ENCODE results near the gene HBD. TPM values are rescaled to one million over a fixed set of nuclear protein-coding genes. Genes with fewer than 3 reads are reported as not detected.

Gene HBD
- total RNA-seq, 1 donor = not detected

- peaks cover 6% of the 10 kb centered on the region for H3K4me1 ChIP-seq (ENCODE audit: insufficient read depth, low read length)
- H2AFZ ChIP-seq (ENCODE audit: low read length) = no peak overlapping the region
- H4K20me1 ChIP-seq (ENCODE audit: insufficient read depth, low read length) = no peaks in the 10 kb centered on the region
- no peaks in the 10 kb centered on the region for H3K9me3 ChIP-seq (ENCODE audit: low read depth, low read length)
- no peaks in the 10 kb centered on the region for H3K79me2 ChIP-seq (ENCODE audit: insufficient read depth, low read length)
- no peak overlapping the region for H3K27ac ChIP-seq (ENCODE audit: low read depth, low read length)
- H3K4me3 ChIP-seq (ENCODE audit: insufficient read depth, low read length) = no peak overlapping the region
- no peak for TF ChIP-seq CTCF (IDR thresholded peaks at IDR 0.05; ENCODE audit: extremely low read depth, low read depth, low read length)
- no peaks in the 10 kb centered on the region for H3K27me3 ChIP-seq (ENCODE audit: insufficient read depth, low read length)
- no peaks in the 10 kb centered on the region for H3K36me3 ChIP-seq (ENCODE audit: insufficient read depth, low read length)
- H3K4me2 ChIP-seq (ENCODE audit: insufficient read depth, low read length) = no peak overlapping the region
- no peak for DNase-seq (ENCODE audit: insufficient read length, low spot score, missing footprints)
These were observed 42.4 kb upstream of the HBD start for GRCh38 chr11:5276697-5277096.

DNA sequence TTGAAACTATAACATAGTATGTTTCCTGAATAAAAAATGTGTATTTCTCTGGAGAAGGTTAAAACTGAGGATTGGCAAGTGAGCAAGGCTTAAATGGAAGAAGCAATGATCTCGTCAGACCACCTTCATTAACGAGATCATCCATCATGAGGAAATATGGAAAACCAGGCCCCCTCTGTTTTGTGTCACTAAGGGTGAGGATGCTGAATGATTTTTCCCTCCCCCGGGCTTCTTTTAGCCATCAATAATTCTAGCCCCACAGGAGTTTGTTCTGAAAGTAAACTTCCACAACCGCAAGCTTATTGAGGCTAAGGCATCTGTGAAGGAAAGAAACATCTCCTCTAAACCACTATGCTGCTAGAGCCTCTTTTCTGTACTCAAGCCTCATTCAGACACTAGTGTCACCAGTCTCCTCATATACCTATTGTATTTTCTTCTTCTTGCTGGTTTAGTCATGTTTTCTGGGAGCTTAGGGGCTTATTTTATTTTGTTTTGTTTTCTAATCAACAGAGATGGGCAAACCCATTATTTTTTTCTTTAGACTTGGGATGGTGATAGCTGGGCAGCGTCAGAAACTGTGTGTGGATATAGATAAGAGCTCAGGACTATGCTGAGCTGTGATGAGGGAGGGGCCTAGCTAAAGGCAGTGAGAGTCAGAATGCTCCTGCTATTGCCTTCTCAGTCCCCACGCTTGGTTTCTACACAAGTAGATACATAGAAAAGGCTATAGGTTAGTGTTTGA lies 41.3 kb upstream of the HBD start:
- Histone ChIP-seq H3K36me3 (ENCODE audit: insufficient read depth, low read length) (no peaks in the 10 kb centered on the region), H3K27ac (ENCODE audit: low read depth, low read length) (no peak overlapping the region), H3K4me1 (ENCODE audit: insufficient read depth, low read length) (no peaks in the 10 kb centered on the region), H3K4me2 (ENCODE audit: insufficient read depth, low read length) (no peak overlapping the region), H2AFZ (ENCODE audit: low read length) (no peak overlapping the region), H3K27me3 (ENCODE audit: insufficient read depth, low read length) (no peaks in the 10 kb centered on the region), H3K79me2 (ENCODE audit: insufficient read depth, low read length) (no peaks in the 10 kb centered on the region), H3K4me3 (ENCODE audit: insufficient read depth, low read length) (no peak overlapping the region), H4K20me1 (ENCODE audit: insufficient read depth, low read length) (no peaks in the 10 kb centered on the region), H3K9me3 (ENCODE audit: low read depth, low read length) (no peaks in the 10 kb centered on the region)
- TF ChIP-seq CTCF (IDR thresholded peaks at IDR 0.05; ENCODE audit: extremely low read depth, low read depth, low read length) = no peak
- no peak for DNase-seq (ENCODE audit: insufficient read length, low spot score, missing footprints)

- H3K27me3 ChIP-seq (ENCODE audit: insufficient read depth, low read length) = no peaks in the 10 kb centered on the region
- H3K9me3 ChIP-seq (ENCODE audit: low read depth, low read length) = no peaks in the 10 kb centered on the region
- TF ChIP-seq CTCF (IDR thresholded peaks at IDR 0.05; ENCODE audit: extremely low read depth, low read depth, low read length) = no peak
- H3K4me1 ChIP-seq (ENCODE audit: insufficient read depth, low read length) = no peaks in the 10 kb centered on the region
- no peak overlapping the region for H3K27ac ChIP-seq (ENCODE audit: low read depth, low read length)
- H4K20me1 ChIP-seq (ENCODE audit: insufficient read depth, low read length) = no peaks in the 10 kb centered on the region
- H3K4me3 ChIP-seq (ENCODE audit: insufficient read depth, low read length) = no peak overlapping the region
- DNase-seq (ENCODE audit: insufficient read length, low spot score, missing footprints) = no peak
- H3K4me2 ChIP-seq (ENCODE audit: insufficient read depth, low read length) = no peak overlapping the region
- H3K36me3 ChIP-seq (ENCODE audit: insufficient read depth, low read length) = no peaks in the 10 kb centered on the region
- no peak overlapping the region for H2AFZ ChIP-seq (ENCODE audit: low read length)
- no peaks in the 10 kb centered on the region for H3K79me2 ChIP-seq (ENCODE audit: insufficient read depth, low read length)
These were observed 40.1 kb upstream of the HBD start for GRCh38 chr11:5274395-5274794.

DNA sequence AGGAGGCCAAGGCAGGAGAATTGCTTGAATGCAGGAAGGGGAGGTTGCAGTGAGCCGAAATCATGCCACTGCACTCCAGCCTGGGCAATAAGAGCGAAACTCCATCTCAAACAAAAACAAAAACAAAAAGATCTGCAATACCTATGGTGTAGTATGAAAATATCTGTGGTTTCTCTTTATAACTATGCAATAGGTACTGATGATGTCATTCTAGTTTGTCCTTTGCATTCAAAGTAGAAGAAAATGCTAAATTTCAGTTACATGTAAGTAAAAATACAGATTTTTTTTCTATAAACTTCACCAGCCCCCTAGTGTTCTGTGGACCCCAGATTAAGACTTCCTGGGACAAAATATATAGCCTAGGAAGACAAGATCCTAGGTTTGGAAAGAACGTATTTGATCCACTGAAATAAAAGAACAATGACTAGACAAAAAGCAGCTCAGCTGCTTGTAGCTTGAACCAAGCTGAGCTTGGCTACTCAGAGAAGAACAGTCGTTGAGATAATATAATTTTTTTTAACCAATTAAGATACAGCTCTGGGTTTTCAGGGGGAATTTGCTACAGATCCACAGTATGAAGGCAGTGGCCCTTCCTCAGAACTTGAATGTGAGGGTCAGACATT lies 38.2 kb upstream of the HBD start:
- no peak overlapping the region for H2AFZ ChIP-seq (ENCODE audit: low read length)
- H3K79me2 ChIP-seq (ENCODE audit: insufficient read depth, low read length) = no peaks in the 10 kb centered on the region
- no peak overlapping the region for H3K4me2 ChIP-seq (ENCODE audit: insufficient read depth, low read length)
- no peak overlapping the region for H3K4me3 ChIP-seq (ENCODE audit: insufficient read depth, low read length)
- no peaks in the 10 kb centered on the region for H3K4me1 ChIP-seq (ENCODE audit: insufficient read depth, low read length)
- no peak for TF ChIP-seq CTCF (IDR thresholded peaks at IDR 0.05; ENCODE audit: extremely low read depth, low read depth, low read length)
- no peaks in the 10 kb centered on the region for H3K27me3 ChIP-seq (ENCODE audit: insufficient read depth, low read length)
- DNase-seq (ENCODE audit: insufficient read length, low spot score, missing footprints) = no peak
- H3K27ac ChIP-seq (ENCODE audit: low read depth, low read length) = no peak overlapping the region
- H4K20me1 ChIP-seq (ENCODE audit: insufficient read depth, low read length) = no peaks in the 10 kb centered on the region
- H3K9me3 ChIP-seq (ENCODE audit: low read depth, low read length) = no peaks in the 10 kb centered on the region
- no peaks in the 10 kb centered on the region for H3K36me3 ChIP-seq (ENCODE audit: insufficient read depth, low read length)

Data from osteoblast (primary cell).